ENCODE measurements around the gene HAT1. TPM values are rescaled to one million over a fixed set of nuclear protein-coding genes. Genes with fewer than 3 reads are reported as not detected.

HAT1 gene
- total RNA-seq, 2 donors from 2014 or later = 17.3 to 25.3 TPM

DNA sequence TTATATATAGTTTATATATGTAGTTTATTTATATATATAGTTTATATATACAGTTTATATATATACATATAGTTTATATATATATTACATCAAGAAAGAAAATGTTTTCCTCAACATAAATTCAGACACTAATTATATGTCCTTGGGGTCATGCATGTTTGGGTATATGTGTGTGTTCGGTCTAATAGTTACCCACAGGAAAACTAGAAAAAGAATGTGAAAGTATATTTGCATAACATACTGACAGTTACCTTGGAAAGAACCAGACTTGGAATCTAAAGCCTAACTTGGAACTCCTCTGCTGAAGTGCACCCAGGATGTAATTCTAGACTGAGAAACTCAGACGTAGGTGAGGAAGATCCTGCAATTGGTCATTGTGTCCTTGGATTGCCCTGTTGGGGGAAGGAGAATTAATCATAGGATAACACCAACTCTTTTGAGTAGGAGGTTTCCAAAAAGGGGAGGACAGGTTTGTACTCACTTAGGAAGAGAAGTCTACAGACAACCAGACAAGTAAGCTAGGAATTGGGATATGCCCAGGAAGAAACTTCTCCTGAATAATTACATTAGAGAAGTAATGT is 19.3 kb upstream of the HAT1 start:
- TF ChIP-seq, protein P1, sequence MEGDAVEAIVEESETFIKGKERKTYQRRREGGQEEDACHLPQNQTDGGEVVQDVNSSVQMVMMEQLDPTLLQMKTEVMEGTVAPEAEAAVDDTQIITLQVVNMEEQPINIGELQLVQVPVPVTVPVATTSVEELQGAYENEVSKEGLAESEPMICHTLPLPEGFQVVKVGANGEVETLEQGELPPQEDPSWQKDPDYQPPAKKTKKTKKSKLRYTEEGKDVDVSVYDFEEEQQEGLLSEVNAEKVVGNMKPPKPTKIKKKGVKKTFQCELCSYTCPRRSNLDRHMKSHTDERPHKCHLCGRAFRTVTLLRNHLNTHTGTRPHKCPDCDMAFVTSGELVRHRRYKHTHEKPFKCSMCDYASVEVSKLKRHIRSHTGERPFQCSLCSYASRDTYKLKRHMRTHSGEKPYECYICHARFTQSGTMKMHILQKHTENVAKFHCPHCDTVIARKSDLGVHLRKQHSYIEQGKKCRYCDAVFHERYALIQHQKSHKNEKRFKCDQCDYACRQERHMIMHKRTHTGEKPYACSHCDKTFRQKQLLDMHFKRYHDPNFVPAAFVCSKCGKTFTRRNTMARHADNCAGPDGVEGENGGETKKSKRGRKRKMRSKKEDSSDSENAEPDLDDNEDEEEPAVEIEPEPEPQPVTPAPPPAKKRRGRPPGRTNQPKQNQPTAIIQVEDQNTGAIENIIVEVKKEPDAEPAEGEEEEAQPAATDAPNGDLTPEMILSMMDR (IDR thresholded peaks at IDR 0.05) = no peak
- H3K27ac ChIP-seq = no peak overlapping the region
- ATAC-seq (ENCODE audit: insufficient number of reproducible peaks, low FRiP score, low read depth) = no peak
- H3K9me3 ChIP-seq = no peaks in the 10 kb centered on the region
- H3K36me3 ChIP-seq = no peaks in the 10 kb centered on the region
- H3K4me3 ChIP-seq = no peak overlapping the region
- DNase-seq (ENCODE audit: low spot score) = no peak
- no peaks in the 10 kb centered on the region for H3K27me3 ChIP-seq (replicated peaks; ENCODE audit: insufficient read depth)
- H3K4me1 ChIP-seq (ENCODE audit: control insufficient read depth in 1 of 2, low read depth in 2 of 2) = peaks cover 4 to 7% of the 10 kb centered on the region in 2 donors

DNA sequence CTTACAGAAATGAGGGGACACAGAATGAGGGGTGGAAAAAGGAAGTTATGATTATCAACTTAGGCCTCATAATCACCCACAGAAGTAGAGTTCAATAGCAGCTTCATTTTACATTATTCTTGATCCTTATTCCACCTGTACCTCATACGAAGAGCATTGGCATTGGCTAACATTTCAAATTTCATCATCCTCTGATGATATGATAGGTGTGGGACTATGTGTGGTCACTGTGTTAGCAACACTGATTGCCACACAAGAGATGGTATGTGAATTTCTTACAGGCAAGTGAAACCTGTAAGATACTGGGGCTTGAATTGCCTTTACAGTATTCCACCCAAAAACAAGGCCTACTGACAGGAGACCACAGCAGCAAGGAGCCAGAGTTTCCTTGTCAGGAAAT is 14.0 kb upstream of the HAT1 start:
- Histone ChIP-seq H3K4me3 (no peak overlapping the region), H3K27ac (no peak overlapping the region)
- no peak for ATAC-seq (ENCODE audit: insufficient number of reproducible peaks, low FRiP score, low read depth)

DNA sequence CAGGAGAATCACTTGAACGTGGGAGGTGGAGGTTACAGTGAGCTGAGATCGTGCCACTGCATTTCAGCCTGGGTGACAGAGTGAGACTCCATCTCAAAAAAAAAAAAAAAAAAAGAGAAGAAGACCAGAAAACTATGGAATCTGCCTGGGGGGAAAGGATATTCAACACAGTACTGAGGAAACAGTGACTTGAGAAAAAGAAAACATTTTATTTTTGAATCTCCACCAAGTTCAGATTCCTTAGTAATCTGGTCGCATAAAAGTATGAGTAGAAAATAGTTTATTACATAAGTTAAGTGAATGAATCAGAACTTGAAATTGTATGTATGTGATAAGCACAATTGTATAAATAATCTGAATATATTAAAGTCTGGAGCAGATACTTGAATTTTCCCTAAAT is 13.0 kb upstream of the HAT1 start:
- DNase-seq (ENCODE audit: low spot score) = no peak
- TF ChIP-seq, protein P1 (IDR thresholded peaks at IDR 0.05) = no peak
- Histone ChIP-seq H3K27ac (no peak overlapping the region), H3K27me3 (replicated peaks; ENCODE audit: insufficient read depth) (no peaks in the 10 kb centered on the region), H3K9me3 (no peaks in the 10 kb centered on the region), H3K4me3 (no peak overlapping the region), H3K36me3 (no peaks in the 10 kb centered on the region), H3K4me1 (ENCODE audit: control insufficient read depth in 1 of 2, low read depth in 2 of 2) (no peaks in the 10 kb centered on the region)
- no peak for ATAC-seq (ENCODE audit: insufficient number of reproducible peaks, low FRiP score, low read depth)

More for the DNA sequence above, 14.0 kb upstream of the HAT1 start:
- H3K36me3 ChIP-seq = no peaks in the 10 kb centered on the region
- TF ChIP-seq, protein P1 (IDR thresholded peaks at IDR 0.05) = no peak
- no peaks in the 10 kb centered on the region for H3K27me3 ChIP-seq (replicated peaks; ENCODE audit: insufficient read depth)
- H3K9me3 ChIP-seq = no peaks in the 10 kb centered on the region
- DNase-seq (ENCODE audit: low spot score) = no peak
- no peaks in the 10 kb centered on the region for H3K4me1 ChIP-seq (ENCODE audit: control insufficient read depth in 1 of 2, low read depth in 2 of 2)

DNA sequence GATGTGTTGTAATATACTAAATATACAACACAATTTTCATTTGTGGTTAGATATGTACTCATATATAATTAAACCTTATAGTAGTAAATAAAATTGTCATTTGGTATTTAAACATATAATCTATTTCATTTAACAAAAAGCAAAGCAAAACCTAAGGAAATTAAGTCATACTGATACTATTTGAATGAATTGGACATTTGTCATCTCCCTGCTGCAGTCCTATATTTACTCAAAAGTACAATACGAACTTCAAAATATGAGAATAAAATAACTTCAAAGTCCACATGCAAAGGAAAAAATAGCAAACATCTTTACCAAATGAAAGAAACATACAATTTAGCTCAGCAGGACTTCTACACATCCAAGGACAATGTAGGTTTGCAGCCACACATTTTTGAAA is 11.8 kb upstream of the HAT1 start:
- H3K36me3 ChIP-seq = no peaks in the 10 kb centered on the region
- H3K27ac ChIP-seq = no peak overlapping the region
- no peaks in the 10 kb centered on the region for H3K27me3 ChIP-seq (replicated peaks; ENCODE audit: insufficient read depth)
- TF ChIP-seq, protein P1 (IDR thresholded peaks at IDR 0.05) = no peak
- ATAC-seq (ENCODE audit: insufficient number of reproducible peaks, low FRiP score, low read depth) = no peak
- no peak overlapping the region for H3K4me3 ChIP-seq
- no peak for DNase-seq (ENCODE audit: low spot score)
- no peaks in the 10 kb centered on the region for H3K9me3 ChIP-seq
- H3K4me1 ChIP-seq (ENCODE audit: control insufficient read depth in 1 of 2, low read depth in 2 of 2) = no peaks in the 10 kb centered on the region

DNA sequence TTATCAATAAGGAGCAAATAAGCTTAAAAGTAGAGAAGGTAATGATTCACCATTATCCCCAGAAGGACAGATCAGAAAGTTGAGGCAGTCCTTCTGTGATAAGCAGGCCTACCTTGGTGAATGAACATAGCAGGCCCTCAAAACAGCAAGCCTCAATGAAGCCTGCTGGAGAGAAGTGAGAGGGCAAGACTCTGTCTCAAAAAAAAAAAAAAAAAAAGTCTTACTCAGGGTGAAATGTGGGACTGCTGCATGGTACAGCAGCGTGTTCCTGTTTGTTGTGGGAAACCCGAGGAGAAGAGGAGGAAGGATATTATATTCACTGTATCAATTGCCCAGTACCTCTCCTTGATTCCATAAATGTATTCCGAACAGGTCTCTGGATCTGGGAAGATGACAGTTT is 8.7 kb upstream of the HAT1 start:
- TF ChIP-seq, protein P1 (IDR thresholded peaks at IDR 0.05) = no peak
- no peak for DNase-seq (ENCODE audit: low spot score)
- no peaks in the 10 kb centered on the region for H3K36me3 ChIP-seq
- no peak overlapping the region for H3K4me3 ChIP-seq
- no peak overlapping the region for H3K27ac ChIP-seq
- no peaks in the 10 kb centered on the region for H3K9me3 ChIP-seq
- no peaks in the 10 kb centered on the region for H3K27me3 ChIP-seq (replicated peaks; ENCODE audit: insufficient read depth)
- no peak for ATAC-seq (ENCODE audit: insufficient number of reproducible peaks, low FRiP score, low read depth)
- no peaks in the 10 kb centered on the region for H3K4me1 ChIP-seq (ENCODE audit: control insufficient read depth in 1 of 2, low read depth in 2 of 2)

Data from thoracic aorta (tissue), 2 donors.